IMR-90 (cell line): ENCODE measurements around the gene OR51G1. TPM values are rescaled to one million over a fixed set of nuclear protein-coding genes. Genes with fewer than 3 reads are reported as not detected.

Experiments
- ATAC-seq: fragments of 200-7000 bp; cut with Tn5 transposase; 2 replicates; pipeline ENCODE4 v1.9.1; 2020; ENCODE audit warnings: low read depth, mild to moderate bottlenecking, moderate library complexity
- BruUV-seq: library from RNA; stranded (reverse); fragments of 400-500 nt; replicated peaks from 2 replicates; lab custom pipeline; 2021; lab: Mats Ljungman, UMichigan
- CTCF ChIA-PET: fragments of 300-600 bp; formaldehyde crosslinking; extraction: SDS; loops from one replicate; lab custom pipeline; 2021; ENCODE audit warnings: antibody characterized with exemption; lab: Yijun Ruan, JAX
- POLR2A ChIA-PET: fragments of 300-600 bp; sonication (Branson Sonifier 250); formaldehyde crosslinking; loops from one replicate; lab custom pipeline; 2022; ENCODE audit warnings: antibody characterized with exemption; ENCODE audit not compliant: unreplicated experiment; lab: Charles Lee
- DNase-seq: peaks from one replicate; pipeline ENCODE4 v3.0.0; 2013
- H2AFZ ChIP-seq: replicated peaks from 2 replicates; pipeline ENCODE3; 2013; ENCODE audit warnings: low read length, mild to moderate bottlenecking; ENCODE audit not compliant: poor library complexity
- H2AK5ac ChIP-seq: 2 replicates; pipeline ENCODE4 v1.6.1; 2013; ENCODE audit warnings: low read depth, low read length, inconsistent platforms
- H2AK9ac ChIP-seq: replicated peaks from 2 replicates; pipeline ENCODE3; 2013; ENCODE audit warnings: mild to moderate bottlenecking, low read depth, low read length, moderate library complexity; ENCODE audit not compliant: poor library complexity
- H2BK120ac ChIP-seq: 2 replicates; pipeline ENCODE4 v1.6.1; 2013; ENCODE audit warnings: low read depth, low read length, inconsistent platforms
- H2BK15ac ChIP-seq: 3 replicates; pipeline ENCODE4 v1.6.1; 2013; ENCODE audit warnings: low read depth, low read length, inconsistent platforms
- H2BK20ac ChIP-seq: 2 replicates; pipeline ENCODE4 v1.6.1; 2013; ENCODE audit warnings: low read depth, mild to moderate bottlenecking, inconsistent platforms, low read length, moderate library complexity
- H2BK5ac ChIP-seq: 2 replicates; pipeline ENCODE4 v1.6.1; 2013; ENCODE audit warnings: mild to moderate bottlenecking, low read depth, low read length, inconsistent platforms; ENCODE audit not compliant: poor library complexity, severe bottlenecking
- H3K14ac ChIP-seq: replicated peaks from 2 replicates; pipeline ENCODE4 v1.6.1; 2013; ENCODE audit warnings: low read depth, low read length, inconsistent platforms
- H3K18ac ChIP-seq: 2 replicates; pipeline ENCODE4 v1.6.1; 2013; ENCODE audit warnings: low read depth, low read length, control low read depth
- H3K23ac ChIP-seq: 2 replicates; pipeline ENCODE4 v1.6.1; 2013; ENCODE audit warnings: low read depth, low read length, inconsistent platforms
- H3K27ac ChIP-seq: 2 replicates; pipeline ENCODE4 v1.5.1; 2013; ENCODE audit warnings: mild to moderate bottlenecking, control low read depth, low read length; ENCODE audit not compliant: insufficient read depth
- H3K27me3 ChIP-seq: 2 replicates; pipeline ENCODE4 v1.6.1; 2013; ENCODE audit warnings: low read length; ENCODE audit not compliant: control insufficient read depth, insufficient read depth
- H3K36me3 ChIP-seq: 2 replicates; pipeline ENCODE4 v1.6.1; 2013; ENCODE audit warnings: low read length, mixed read lengths; ENCODE audit not compliant: control insufficient read depth, insufficient read depth
- H3K4ac ChIP-seq: 2 replicates; pipeline ENCODE4 v1.6.1; 2013; ENCODE audit warnings: low read depth, low read length, inconsistent platforms
- H3K4me1 ChIP-seq: 2 replicates; pipeline ENCODE4 v1.6.1; 2013; ENCODE audit warnings: low read length, mixed read lengths; ENCODE audit not compliant: control insufficient read depth, insufficient read depth
- H3K4me2 ChIP-seq: 2 replicates; pipeline ENCODE4 v1.6.1; 2013; ENCODE audit warnings: low read depth, mild to moderate bottlenecking, control low read depth, low read length, moderate library complexity
- H3K4me3 ChIP-seq: 2 replicates; pipeline ENCODE4 v1.5.1; 2013; ENCODE audit warnings: low read depth, mild to moderate bottlenecking, control low read depth, low read length, moderate library complexity; ENCODE audit not compliant: insufficient read depth
- H3K56ac ChIP-seq: 2 replicates; pipeline ENCODE4 v1.6.1; 2013; ENCODE audit warnings: low read length, inconsistent platforms; ENCODE audit not compliant: insufficient read depth; ENCODE audit errors: extremely low read depth
- H3K79me1 ChIP-seq, 2 experiments: 2 replicates each; pipeline ENCODE4 v1.6.1; 2013; ENCODE audit warnings: low read length in 2 of 2, inconsistent platforms in 1 of 2, low read depth in 1 of 2
- H3K9ac ChIP-seq: 2 replicates; pipeline ENCODE4 v1.6.1; 2013; ENCODE audit warnings: low read depth, low read length, control low read depth
- H3K9me1 ChIP-seq: 2 replicates; pipeline ENCODE4 v1.6.1; 2013; ENCODE audit warnings: low read length, inconsistent platforms; ENCODE audit not compliant: insufficient read depth
- H3K9me3 ChIP-seq: 2 replicates; pipeline ENCODE4 v1.6.1; 2013; ENCODE audit warnings: low read length; ENCODE audit not compliant: control insufficient read depth, insufficient read depth
- H4K20me1 ChIP-seq: 2 replicates; pipeline ENCODE4 v1.6.1; 2013; ENCODE audit warnings: low read length, inconsistent platforms; ENCODE audit not compliant: insufficient read depth
- H4K5ac ChIP-seq: 2 replicates; pipeline ENCODE4 v1.6.1; 2013; ENCODE audit warnings: mild to moderate bottlenecking, low read depth, low read length, control low read depth
- H4K8ac ChIP-seq, 2 experiments: 2 replicates each; pipeline ENCODE4 v1.6.1; 2013; ENCODE audit warnings: low read depth in 2 of 2, low read length in 2 of 2, control low read depth in 1 of 2, inconsistent platforms in 1 of 2
- H4K91ac ChIP-seq: 2 replicates; pipeline ENCODE4 v1.6.1; 2013; ENCODE audit warnings: low read depth, low read length, inconsistent platforms; ENCODE audit not compliant: insufficient read depth
- CHD1 ChIP-seq: IDR thresholded peaks from 2 replicates; pipeline ENCODE4 v1.6.1; 2012; ENCODE audit warnings: low read depth, low read length, improper control_type of control experiment
- ELK1 ChIP-seq: fragments of 150-350 bp; IDR thresholded peaks from 2 replicates; pipeline ENCODE4 v1.6.1; 2016; ENCODE audit warnings: low read depth, mild to moderate bottlenecking, low read length, moderate library complexity, borderline replicate concordance
- MAZ ChIP-seq: IDR thresholded peaks from 2 replicates; pipeline ENCODE4 v1.6.1; 2012; ENCODE audit warnings: low read depth, mild to moderate bottlenecking, low read length, improper control_type of control experiment, moderate library complexity, borderline replicate concordance
- NFE2L2 ChIP-seq: fragments of 150-350 bp; IDR thresholded peaks from 2 replicates; pipeline ENCODE4 v1.6.1; 2016; ENCODE audit warnings: low read depth, mild to moderate bottlenecking, low read length
- POLR2A ChIP-seq: IDR thresholded peaks from 2 replicates; pipeline ENCODE4 v1.6.1; 2012; ENCODE audit warnings: mild to moderate bottlenecking, low read depth, low read length
- RAD21 ChIP-seq: IDR thresholded peaks from 2 replicates; pipeline ENCODE4 v1.6.1; 2012; ENCODE audit warnings: low read length, improper control_type of control experiment
- RFX5 ChIP-seq: IDR thresholded peaks from 2 replicates; pipeline ENCODE4 v1.8.0; 2012; ENCODE audit warnings: low read depth, mild to moderate bottlenecking, low read length, moderate library complexity
- SMC3 ChIP-seq: fragments of 150-350 bp; IDR thresholded peaks from 2 replicates; pipeline ENCODE4 v1.6.1; 2016; ENCODE audit warnings: low read depth, mild to moderate bottlenecking, antibody characterized with exemption, low read length, moderate library complexity
- USF2 ChIP-seq: fragments of 150-350 bp; IDR thresholded peaks from 2 replicates; pipeline ENCODE4 v1.6.1; 2017; ENCODE audit warnings: mild to moderate bottlenecking, antibody characterized with exemption, low read length, low read depth
- WGBS, 2 experiments: methylation state at CpG; one replicate each; pipeline versions ENCODE4 v1.1.5 to v1.1.7; 2013; ENCODE audit warnings: missing lambda C conversion rate in 2 of 2; ENCODE audit not compliant: insufficient read length in 1 of 2; ENCODE audit errors: extremely low coverage in 2 of 2; 5-methylcytosine and 5-hydroxymethylcytosine counted together
- dilution Hi-C: fragments of 300-500 bp; cut with HindIII; formaldehyde crosslinking; loops from one replicate; pipeline ENCODE4 v1.14.3; 2018; ENCODE audit warnings: low sequenced_read_pairs; ENCODE audit not compliant: unreplicated experiment
- in situ Hi-C: fragments of 300-500 bp; cut with MboI; formaldehyde crosslinking; loops from 3 replicates; pipeline ENCODE4 v1.14.3; 2019; ENCODE audit warnings: low sequenced_read_pairs, inconsistent platforms, mixed read lengths
- intact Hi-C: fragments of 100-400 bp; cut with micrococcal nuclease; formaldehyde crosslinking; loops from 2 replicates; pipeline ENCODE4 v1.10.0; 2022
- polyA plus RNA-seq, 3 experiments: library from polyadenylated mRNA; depleted of rRNA; stranded (reverse); fragments of >200 nt; gene quantifications; 2 replicates each; pipeline ENCODE4 v1.2.3, GENCODE V29; 2012; ENCODE audit warnings: low replicate concordance in 1 of 3
- total RNA-seq: library from RNA; depleted of rRNA; stranded (reverse); fragments of >200 nt; gene quantifications from 2 replicates; pipeline ENCODE4 v1.2.3, GENCODE V29; 2012

The OR51G1 gene
- total and polyA plus RNA-seq, 2 of the 4 experiments (the other 2 are of a cell fraction): not detected

- WGBS, 2 experiments: no CpG with 5 or more reads among the region's 1 CpG
- no peak overlapping the region for H4K91ac ChIP-seq
- CTCF ChIA-PET: no interaction called here
- H3K4ac ChIP-seq: no peak overlapping the region
- no peak overlapping the region for H3K18ac ChIP-seq
- H4K8ac ChIP-seq: no peak overlapping the region
- no peaks in the 10 kb centered on the region; the same call in 1 of the 2 replicates for H3K4me1 ChIP-seq
- H3K27ac ChIP-seq: no peak overlapping the region
- H2AK5ac ChIP-seq: no peak overlapping the region
- H3K9me3 ChIP-seq: no peaks in the 10 kb centered on the region
- no peak overlapping the region for H3K4me2 ChIP-seq
- ATAC-seq (no peak), DNase-seq (no peak)
- no peak overlapping the region for H3K14ac ChIP-seq
- H4K20me1 ChIP-seq: no peaks in the 10 kb centered on the region
- H3K56ac ChIP-seq: no peak overlapping the region
- no peak overlapping the region for H3K9ac ChIP-seq
- no peaks in the 10 kb centered on the region for H3K9me1 ChIP-seq
- H3K79me1 ChIP-seq: no peaks in the 10 kb centered on the region
- no peak overlapping the region for H2BK20ac ChIP-seq
- no peaks in the 10 kb centered on the region for H3K36me3 ChIP-seq
- TF ChIP-seq USF2: no peak
- no peak for TF ChIP-seq CHD1
- TF ChIP-seq MAZ: no peak
- TF ChIP-seq NFE2L2: no peak
- TF ChIP-seq SMC3: no peak
- TF ChIP-seq ELK1: no peak
- TF ChIP-seq POLR2A: no peak
- no peak for TF ChIP-seq RFX5
- no peak for TF ChIP-seq RAD21
- intact Hi-C loops (no loop called here), dilution Hi-C loops (no loop called here), in situ Hi-C loops (no loop called here)
- no peak overlapping the region for H3K4me3 ChIP-seq
- no peak overlapping the region for H2AK9ac ChIP-seq
- H3K27me3 ChIP-seq: peaks cover 2% of the 10 kb centered on the region; the same call in 1 of the 2 replicates
- H2BK120ac ChIP-seq: no peak overlapping the region
- no peak overlapping the region for H2AFZ ChIP-seq
- no peak overlapping the region for H4K5ac ChIP-seq
- H2BK5ac ChIP-seq: no peak overlapping the region
- POLR2A ChIA-PET: no interaction called here
- BruUV-seq: no TSS peak
- no peak overlapping the region for H2BK15ac ChIP-seq
- H3K23ac ChIP-seq: no peak overlapping the region
Observed at GRCh38 chr11:4921796-4922195, 2.3 kb downstream of the OR51G1 start.
